PC-9 (cell line): ENCODE measurements around the gene TOM1L1.

Source experiments
- CTCF ChIP-seq: fragments of 200-600 bp; sonication (generic); conservative IDR thresholded peaks from 2 replicates; pipeline ENCODE4 v1.6.1; 2017; ENCODE audit warnings: mixed run types, antibody characterized with exemption, mild to moderate bottlenecking, moderate library complexity
- EZH2 ChIP-seq: fragments of 200-600 bp; sonication (generic); IDR thresholded peaks from 2 replicates; pipeline ENCODE4 v1.8.0; 2017; ENCODE audit warnings: antibody characterized with exemption, low read depth

- TF ChIP-seq CTCF (no peak), EZH2 (no peak)
These were observed 32.1 kb downstream of the TOM1L1 start for GRCh38 chr17:54932711-54933110.
